T-helper 22 cell (primary cell): ENCODE results near the gene DRGX.

Experiments used
- DNase-seq: peaks from one replicate; pipeline ENCODE4 v3.0.0-alpha.2; 2020; ENCODE audit warnings: low read depth

Gene DRGX

DNA sequence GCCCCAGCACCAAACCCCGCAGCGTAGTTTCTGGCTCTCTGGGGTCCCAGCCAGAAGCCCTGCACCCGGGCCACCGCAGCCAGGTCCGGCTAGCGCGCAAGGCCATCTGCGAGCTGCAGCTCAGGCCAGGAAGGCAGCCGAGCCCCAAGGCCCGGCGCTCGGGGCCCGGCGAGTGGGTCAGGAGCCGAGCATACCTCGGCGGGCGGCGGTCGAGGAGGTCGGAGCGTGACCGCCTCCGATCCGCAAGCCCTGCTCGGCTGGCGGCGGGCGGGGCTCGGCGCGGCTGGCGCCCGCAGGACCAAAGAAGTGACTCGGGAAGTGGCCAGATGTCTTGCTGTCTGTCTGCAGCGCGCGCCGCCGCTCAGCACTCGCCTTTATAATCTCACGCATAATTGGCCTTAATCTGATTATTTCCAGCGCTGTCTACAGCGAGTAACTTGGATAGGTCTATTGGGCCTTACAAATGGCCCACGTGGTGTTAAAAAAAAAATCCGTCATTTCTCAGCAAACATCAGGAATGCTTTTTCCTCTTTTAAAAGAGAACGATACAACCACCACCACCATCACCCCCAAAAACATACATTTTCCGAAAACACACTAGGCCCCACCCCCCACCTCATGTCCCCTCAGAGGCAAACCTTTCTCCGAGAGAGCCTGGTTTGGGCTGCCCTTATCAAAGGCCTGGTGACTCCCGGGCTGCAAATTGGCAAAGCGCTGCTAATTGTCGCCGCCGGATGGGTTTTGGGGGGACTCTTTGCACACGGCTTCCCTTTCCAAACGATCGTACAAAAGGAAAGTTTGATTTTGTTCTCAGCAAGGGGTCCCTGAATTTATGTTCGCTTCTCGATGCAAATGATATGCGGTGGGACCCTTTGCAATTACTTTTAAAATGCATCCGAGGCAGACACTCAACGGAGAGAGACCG, at the start of gene DRGX:
Gene DRGX (minus strand): TSS at position 349 of the 925 bp plus-strand sequence. CDS start 649 bp downstream, outside the sequence.
- no peak for DNase-seq

DNA sequence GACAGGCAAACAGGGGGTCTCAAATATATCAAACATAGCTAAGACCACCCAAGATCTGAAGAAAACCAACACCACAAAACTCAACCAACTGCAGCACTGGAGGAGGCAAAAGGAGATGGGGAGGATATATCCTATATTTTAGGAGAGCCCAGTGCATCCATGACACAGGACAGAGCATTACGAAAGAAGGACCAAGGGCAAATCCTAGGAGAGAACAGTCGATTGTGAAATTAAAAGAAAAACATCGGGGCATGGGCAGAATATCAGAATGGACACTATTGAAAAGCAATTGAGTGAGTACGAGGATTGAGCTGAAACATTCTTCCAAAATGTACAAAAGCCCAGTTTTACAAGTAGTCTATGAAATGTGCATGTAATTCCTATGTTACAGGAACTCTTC, 48.5 kb upstream of the DRGX start:
- no peak for DNase-seq

DNA sequence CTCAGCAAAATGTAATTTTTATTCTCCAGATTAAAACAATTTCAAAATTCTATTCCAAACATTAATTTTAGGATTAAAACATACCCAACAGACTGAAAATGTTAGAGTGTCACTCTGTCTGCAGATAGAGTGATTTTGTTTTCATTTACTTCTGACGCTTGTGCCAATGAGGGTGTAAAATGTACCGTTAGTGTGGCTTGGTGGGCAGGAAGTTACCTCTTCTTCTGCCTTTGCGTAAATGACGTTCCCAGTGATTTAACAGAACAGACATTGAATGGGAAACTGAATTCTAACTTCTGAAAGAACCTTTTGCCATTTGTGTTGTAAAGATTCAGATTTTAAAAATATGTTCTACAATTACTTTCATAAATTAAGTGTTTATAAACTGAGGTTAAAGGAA, 47.0 kb upstream of the DRGX start:
- no peak for DNase-seq

DNA sequence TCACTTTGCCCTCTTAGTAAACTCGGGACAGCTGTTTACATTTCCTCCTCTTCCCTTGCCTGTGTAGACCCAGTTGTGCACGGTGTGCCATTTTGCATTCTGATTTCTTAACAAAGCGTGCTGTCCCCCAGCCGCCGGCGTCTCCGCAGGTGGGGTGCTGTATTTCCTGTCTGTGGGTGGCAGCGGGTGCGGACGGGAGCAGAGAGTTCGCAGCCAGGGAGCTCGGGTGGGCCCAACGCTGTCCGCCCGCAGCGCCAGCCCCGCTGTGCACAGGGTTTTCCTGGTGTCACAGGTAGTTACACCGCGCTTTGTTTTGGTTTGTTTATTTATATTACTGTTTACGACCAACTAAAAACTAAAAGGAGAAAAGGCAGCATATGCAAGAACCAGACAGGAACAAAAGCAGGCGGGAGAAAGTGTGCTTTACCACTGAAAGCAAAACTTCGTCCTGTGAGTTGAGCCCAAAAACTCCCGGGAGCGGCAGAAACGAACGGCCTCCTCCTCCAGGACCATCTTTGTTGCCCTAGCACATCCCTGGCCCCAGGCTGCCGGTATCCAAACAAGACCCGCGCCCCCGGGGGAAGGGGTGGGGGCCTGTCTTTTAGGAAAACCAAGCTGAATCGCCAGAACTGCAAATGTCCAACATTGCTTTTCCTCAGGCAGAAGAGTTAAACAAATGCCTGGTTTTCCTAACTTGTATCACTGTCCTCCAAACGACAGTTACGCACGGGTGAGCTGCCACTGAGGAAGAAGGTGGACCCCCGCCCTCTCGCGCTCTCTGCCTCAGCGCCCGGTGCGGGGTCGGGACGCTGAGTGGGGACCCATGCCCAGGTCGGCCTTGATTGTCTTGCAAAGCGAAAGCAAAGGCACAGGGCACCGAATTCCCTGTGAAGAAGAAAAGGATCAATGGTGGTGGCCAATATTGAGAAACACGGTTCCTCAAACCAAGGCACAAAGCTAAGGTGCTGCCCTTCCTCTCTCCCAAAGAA, 45.9 kb upstream of the DRGX start:
- DNase-seq: no peak

DNA sequence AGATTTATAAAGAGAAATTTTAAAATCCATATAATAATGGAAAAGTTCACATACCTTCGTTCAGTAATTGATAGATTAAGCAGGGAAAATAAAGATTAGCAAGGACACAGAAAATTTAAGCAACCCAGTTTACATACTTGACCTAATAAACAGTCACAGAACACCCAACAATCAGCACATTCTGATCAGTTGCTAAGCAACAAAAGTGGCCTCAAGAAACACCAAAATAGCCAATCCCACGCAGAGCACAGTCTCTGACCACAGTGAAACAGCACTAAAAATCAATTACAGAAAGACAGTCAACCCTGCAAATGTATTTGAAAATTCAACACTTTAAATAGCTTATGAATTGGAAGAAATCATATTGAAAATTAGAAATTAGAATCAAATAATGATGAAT, 39.3 kb upstream of the DRGX start:
- no peak for DNase-seq

DNA sequence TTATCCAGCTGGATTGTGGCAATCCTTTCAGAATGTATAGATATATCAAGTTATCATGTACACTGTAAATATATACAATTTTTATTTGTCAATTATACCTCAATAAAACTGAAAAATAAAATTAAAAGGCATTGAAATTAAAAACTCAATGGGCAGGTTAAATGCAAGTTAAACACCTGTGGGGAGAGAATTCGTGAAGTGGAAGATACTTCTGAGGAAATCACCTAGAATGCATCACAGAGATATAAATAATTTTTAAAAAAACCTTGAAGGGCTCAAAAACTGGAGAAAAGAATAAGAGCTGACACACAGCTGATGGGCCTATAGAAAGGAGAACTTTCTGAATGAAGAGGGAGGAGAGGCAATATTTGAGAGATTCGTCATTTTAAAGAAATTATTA, 37.2 kb upstream of the DRGX start:
- no peak for DNase-seq

DNA sequence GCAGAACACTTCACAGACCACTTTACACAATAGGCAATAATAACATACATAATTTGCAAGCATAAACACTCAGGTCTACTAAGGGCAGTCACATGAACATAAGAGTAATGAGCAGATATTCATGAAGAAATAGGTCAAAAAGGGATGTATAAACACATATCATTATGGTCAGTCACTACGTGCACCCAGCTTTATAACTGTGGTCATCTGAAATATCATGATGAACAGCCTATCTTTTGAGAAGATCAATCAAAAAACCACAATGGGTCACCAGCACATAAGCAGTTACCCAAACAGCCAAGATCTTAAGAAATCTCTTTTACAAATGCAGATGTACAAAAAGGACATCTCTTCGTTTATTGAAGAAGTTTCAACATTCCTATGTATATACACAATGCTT, 35.5 kb upstream of the DRGX start:
- no peak for DNase-seq

DNA sequence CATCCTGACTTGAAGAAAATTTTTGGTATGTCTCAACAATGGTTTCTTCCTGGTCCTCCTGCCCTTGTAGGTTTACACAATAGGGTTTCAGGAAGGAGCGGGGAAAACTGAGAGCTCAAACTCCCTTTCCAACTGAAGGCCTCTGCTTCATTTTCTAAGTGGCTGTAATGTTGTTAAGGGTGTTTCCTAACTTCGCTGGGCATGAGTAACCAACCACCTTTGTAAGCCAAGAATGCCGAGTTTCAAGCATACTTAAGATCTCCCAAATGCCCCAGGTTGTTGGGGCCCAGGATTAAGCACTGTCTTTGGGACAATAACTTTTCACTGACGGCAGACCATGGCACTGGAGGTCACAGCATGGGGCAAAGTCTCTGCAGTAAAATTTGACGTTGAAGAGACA, 33.6 kb upstream of the DRGX start:
- DNase-seq: no peak

DNA sequence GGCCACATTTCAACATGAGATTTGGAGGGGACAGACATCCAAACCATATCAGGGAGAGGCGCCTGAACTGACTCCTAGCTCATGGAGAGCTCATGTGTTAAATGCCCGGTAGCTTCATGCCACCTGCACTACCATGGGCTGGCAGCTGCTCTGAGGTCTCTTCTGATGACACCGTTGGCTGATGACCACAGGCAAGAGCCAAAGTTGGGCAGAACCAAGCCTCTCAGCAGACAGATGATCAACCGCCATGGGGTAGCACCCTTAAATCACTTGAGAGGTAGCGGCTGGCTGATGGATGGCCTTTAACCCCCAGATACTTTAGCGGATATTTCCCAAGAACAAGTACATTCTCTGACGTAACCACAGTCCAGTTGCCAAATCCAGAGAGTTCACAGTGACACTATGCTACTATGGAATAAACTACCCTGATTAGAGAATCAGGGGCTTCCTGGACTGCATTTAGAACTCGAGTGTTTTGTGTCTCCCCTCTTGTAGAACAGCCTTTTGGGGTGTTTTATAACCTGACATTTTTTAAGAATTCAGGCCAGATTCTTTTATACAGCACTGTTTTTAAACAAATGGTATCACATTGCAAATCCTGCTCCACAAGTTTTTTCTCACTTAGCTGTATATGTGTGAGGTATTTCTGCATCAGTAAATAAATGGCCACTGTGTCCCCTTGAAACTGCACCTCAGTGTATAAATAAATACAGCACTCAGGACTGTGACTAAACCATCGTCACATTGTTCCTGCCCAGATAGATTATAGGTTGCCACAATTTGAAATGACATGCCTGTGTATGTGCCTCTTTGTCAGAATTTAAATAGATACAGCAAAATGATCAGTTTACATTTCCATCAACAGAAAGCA, 30.8 kb upstream of the DRGX start:
- no peak for DNase-seq

DNA sequence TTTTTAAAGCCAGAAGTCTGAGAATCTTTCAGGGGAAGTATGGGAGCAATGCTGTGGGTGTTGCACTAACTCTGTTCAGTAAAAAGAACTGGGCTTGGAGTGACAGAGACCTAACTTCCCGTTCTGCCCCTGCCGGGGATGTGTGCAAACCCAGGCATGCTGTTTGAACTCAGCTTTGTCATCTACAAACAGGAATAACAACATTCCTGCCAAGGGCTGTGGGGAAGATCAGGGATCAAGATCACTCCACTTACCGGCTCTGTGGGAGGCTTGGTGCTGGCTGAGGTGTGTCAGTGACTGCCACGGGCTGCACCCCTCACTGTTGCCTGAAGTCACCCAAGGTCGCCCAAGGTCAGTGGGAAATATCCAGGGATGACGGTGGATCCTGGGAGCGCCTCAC, 23.1 kb upstream of the DRGX start:
- no peak for DNase-seq

DNA sequence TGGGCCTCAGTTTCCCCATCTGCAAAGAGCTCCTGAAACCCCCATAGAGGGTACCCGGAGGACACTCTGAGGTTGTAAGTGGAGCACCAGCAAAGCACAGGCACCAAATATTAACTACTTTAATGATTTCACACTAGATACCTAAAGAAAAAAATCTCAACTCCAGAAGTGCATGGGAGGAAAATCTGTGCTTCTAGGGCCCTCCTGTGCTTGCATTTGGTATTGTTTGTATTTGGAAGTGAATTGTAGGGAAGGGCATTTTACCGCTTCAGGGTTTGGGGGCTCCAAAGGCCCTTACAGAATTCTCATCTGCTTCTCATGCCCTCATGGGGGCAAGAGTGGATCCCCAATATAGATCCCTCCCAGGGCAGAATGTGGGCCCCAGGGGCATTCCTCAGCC, 22.4 kb upstream of the DRGX start:
- no peak for DNase-seq

DNA sequence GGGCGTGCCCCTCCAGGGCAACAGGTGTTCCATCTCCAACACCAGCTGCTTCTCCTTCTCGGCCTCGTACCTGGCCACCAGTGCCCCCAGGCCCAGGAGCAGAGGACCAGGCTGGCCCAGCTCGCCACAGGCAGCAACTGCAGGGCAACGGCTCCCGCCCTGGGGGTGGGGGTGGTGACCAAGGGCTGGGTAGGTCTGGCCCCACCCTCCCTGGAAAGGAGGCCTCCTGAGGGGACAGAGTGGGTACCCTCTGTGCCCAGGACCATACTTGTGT, 22.1 kb upstream of the DRGX start:
- no peak for DNase-seq

DNA sequence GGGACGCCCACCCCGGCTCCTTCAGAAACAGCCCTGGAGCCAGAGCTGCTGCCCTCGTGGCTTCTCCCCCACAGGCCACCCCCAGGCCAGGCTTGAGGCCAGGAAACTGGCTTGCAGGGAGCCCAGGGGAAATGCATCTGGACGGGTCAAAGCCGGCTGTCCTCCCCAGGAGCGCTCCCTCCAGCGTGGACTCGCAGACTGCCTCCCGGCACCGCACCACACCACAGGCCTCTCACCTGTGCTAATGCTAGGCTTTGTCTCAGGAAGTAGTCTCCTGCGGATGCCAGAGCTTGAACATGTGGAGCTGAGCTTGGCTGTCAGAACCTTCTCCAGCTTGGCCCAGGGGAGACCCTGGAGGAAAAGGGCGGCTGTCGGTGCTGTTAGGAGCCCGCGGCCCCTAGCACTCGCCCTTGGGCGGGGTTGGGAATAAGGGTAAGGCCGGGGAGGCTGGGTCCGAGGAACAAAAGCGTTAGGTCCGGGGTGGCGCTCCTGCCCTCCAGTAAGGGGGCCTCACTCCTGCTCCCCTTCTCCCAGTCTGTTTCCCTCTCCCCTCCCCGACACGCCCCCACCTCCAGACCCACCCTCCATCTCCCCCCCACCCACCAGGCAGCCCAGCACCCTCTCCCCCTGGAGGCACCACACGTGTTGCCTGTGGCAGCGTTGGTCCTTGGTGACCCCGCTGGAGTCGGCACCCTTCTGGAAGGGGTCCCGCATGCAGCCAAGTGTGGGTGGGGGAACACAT, 21.6 kb upstream of the DRGX start:
- no peak for DNase-seq

DNA sequence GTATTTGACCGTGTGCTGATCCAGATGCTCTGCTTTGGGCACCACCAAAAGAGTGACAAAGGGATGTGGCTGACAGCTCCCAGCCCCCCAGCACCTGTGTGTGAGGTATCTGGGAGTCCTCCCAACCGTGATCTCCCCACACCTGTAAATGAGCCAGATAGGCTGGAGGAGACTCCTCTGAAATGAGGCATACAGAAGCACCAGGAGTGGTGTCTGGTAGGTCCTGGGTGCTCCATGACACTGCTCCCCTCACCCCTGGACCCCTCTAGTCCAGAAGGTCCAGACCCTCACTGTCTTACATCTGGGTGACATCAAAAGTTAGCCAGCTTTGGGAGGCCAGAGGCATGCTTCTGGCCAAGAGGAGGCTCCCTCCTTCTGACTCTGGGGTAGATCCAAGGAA, 20.0 kb upstream of the DRGX start:
- DNase-seq: no peak

DNA sequence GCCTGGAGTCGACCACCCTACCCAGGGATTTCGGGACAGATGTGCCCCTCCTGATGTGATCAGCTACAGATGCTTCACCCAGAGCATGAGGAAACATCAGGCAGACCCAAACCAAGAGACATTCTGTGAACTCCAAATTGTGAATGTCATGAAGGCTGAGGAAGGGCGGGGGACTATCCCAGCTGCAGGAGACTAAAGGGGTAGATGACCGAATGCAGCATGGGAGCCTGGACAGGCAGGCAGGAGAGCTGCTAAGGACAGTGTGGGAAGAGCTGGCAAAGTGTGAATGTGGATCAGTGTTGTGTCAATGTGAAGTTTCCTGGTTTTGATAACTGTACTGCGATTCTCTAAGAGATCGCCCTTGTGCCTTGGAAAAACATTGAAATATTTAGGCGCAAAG, 19.2 kb upstream of the DRGX start:
- DNase-seq: no peak

DNA sequence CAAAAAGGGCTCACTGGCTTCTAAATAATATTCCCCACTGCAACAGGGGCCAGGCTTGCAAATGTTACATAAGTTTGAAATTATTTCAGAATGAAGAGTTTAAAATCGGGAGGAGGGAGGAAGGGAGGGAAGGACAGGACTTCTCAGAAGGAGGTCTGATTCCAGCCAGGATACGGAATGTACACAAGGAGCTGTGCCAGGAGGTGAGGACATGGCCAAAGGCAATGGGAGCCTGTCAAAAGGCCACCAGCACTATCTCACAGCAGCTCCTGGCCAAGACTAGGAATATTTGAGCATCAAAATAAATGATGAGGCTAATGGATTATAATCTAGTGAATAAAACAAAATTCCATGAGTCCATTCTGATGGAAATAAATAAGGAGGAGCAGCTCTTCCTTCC, 18.6 kb upstream of the DRGX start:
- no peak for DNase-seq

DNA sequence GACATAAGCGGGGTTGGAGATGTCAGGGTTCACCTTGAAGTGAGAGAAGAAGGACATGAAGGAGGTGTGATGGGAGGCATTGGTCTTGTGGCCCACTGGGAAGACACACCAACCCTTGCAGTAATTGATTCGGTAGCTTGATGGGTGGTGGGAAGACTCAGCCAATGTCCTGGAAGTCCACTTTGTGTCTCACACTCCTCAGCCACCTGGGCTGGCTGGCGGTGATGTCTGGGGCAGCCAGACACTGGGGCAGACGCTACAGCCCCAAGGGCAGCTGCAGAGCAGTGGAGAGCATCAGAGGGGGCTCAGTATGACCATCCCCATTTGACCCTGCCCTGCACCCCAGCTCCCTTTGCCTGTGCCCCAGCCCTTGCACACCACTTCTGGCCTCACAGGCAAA, 16.7 kb upstream of the DRGX start:
- DNase-seq: no peak

DNA sequence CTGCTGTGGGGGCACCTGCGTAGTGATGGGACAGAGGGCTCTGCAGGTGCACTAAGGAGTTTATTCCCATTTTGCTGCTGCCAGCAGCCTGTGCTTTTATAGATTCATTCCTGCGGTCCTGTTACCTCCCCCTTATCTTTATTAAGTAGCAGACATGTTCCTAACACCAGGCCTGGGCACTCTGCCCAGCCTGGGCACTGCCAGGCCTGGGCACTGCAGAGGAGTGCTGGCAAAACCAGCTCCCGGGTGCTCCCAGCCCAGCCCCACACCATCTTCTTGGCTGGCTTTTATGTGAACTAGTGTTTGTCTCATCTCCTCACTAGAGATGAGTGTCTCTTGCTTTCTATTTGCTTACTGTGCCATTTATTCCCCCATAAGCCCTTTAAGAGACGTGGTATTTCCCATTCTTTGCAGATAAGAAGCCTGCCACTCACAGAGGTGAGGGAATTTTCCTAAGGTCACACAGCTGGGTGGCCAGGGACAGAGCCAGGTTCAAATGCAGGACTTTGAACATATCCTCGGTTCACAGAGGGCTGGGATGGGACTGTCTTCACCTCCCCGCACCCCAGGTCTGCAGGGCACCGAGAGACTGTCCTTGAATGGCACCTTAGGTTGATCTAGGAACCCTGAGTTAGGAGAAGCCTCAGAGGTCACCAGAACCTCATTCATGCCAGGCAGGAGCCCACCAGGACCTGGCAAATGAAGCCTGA, 14.6 kb upstream of the DRGX start:
- DNase-seq: no peak

DNA sequence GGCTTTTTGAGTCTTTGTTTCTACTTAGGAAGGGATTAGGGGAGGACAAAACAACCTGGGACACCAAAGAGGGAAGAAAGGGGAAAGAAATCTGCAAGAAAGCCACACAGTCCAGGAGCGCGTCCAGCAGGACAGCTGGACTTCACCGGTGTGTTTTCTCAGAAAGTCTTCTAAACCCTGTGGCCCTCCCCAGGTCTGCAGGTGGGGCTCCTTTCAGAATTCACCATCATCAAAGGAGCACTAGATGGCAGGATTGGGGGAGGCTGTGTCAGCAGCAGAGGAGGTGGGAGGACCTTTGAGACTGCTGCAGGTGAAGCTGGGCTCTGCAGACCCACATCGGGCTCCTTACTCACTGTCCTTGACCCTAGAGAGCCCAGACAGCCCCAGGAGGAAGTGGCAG, 13.9 kb upstream of the DRGX start:
- no peak for DNase-seq

DNA sequence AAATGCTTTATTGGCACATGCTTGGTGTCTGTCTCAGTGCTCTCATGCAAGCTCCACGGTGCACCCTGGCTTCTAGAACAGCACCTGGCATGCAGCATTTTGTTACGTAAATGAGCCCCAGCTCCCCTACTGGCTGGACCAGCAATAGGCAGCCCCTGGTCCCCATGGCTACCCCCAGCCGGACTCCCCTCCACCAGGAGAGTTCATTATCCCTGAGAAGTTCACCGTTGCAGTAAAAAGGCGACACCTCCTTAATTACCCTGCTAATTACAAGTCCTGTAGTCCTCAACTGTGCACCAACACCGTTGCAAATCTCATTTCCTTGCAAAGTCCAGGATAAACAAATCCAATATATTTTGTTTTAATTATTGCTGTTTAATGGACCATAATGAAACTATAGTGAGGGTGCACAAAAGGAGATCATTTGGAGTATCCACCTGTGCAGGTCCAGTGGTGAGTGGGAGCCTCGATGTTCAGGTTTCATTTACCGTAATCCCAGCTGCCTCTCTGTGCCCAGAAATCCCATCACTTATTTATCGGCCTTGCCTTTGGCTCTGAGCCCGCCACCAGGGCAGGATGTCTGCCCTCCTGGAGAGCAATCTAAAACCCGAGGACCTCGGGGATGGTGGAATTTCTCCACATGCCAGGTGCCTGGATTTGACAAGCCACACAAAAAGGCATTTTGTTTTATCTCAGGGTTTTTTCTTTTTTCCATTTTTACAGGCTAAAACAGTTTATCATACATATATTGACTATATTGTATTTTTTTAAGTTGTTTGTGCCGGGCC, 12.8 kb upstream of the DRGX start:
- DNase-seq: no peak
